Fibroblast of skin of left biceps (primary cell): ENCODE data around the gene CENPE.

Experiments used
- DNase-seq, 2 experiments: peaks; one replicate each; pipeline ENCODE4 v3.0.0-alpha.2; 2013; ENCODE audit warnings: low read depth in 2 of 2

Gene CENPE

DNA sequence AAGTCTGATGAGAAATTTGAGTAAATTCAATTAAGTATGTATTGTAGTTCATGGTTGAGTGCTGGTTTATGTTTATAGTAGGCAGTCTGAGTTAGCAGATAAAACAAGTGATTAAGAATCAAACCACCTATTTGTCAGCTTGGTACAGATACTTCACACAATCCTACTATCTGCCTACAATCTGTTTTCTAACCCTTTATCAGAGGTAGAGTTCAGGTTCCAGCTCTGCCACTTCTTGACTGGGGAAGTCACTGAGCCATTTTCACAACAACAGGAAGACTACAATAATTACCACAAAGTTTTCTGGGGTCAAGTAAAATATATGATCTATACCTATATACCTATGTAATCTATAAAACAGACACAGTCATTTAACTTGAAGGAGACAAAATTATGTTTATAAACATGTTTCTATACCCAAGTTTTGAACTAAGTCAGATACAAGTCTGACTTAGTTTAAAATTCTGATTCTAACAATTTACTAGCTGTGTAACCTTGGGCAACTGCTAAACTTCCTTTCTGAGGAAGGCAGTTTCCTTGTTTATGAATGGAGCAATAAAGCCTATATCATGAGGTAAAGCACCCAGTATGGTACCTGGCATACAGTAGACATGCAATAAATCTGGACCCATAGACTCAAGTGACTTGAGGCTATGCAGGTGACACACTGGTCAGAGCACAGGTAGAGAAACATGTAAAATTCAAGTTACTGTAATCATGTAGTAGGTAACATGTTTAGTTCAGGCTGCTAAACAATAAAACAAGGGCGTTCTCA, 61.3 kb downstream of the CENPE start:
- no peak for DNase-seq

DNA sequence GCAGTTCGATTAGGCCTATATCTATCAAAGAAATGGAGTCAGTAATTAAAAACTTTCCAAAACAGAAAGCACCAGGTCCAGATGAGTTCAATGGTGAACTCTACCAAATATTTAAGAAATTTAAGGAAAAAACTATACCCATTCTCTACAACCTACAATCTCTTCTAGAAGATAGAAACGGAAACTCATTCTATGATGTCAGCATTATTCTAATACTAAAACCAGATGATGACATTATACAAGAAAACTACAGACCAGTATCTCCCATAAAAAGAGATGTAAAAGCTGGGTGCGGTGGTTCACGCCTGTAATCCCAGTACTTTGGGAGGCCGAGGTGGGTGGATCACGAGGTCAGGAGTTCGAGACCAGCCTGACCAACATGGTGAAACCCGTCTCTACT, 69.0 kb downstream of the CENPE start:
- DNase-seq = no peak

- DNase-seq = no peak
Observed at GRCh38 chr4:103126126-103126525, 72.0 kb downstream of the CENPE start.

DNA sequence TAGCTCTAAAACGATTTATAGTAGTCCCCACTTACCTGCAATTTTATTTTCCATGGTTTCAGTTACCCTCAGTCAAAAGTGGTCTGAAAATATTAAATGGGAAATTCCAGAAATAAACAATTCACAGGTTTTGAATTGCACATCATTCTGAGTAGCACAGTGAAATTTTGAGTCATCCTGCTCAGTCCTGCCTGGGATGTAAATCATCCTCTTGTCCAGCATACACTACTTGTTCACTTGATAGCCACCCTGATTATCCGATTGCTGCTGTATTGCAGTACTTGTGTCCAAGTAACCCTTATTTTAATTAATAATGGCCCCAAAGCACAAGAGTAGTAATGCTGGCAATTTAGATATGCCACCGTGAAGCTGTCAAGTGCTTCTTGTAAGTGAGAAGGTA, 75.0 kb downstream of the CENPE start:
- DNase-seq = no peak

GRCh38 chr4:103118166-103118565, 80.0 kb downstream of the CENPE start:
- peak; percentile 6 to 21 for DNase-seq

DNA sequence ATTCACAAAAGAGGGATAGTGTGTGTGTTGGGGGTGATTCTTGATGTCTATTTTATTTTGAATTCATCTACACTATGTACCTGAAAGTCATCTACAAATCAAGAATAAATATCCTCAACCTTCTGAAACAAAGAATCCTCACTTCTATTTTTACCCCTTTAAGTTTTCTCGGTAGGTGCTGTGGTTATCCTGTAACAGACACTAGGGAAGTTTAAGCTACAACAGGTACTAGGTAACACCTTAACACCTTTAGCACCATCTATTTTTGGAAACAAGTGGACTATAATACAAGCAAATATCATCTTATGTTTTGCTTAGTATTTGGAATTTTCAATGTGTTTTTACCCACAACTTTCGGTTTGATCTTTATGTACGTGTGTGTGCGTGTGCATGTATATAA, 86.5 kb downstream of the CENPE start:
- DNase-seq = no peak

GRCh38 chr4:103108542-103108941, 89.6 kb downstream of the CENPE start:
- no peak for DNase-seq

- no peak for DNase-seq
Observed at GRCh38 chr4:103105558-103106356, 92.4 kb downstream of the CENPE start.

GRCh38 chr4:103104886-103105285, 93.3 kb downstream of the CENPE start:
- DNase-seq = no peak

- DNase-seq = no peak
Observed at GRCh38 chr4:103100691-103101090, 97.5 kb downstream of the CENPE start.

DNA sequence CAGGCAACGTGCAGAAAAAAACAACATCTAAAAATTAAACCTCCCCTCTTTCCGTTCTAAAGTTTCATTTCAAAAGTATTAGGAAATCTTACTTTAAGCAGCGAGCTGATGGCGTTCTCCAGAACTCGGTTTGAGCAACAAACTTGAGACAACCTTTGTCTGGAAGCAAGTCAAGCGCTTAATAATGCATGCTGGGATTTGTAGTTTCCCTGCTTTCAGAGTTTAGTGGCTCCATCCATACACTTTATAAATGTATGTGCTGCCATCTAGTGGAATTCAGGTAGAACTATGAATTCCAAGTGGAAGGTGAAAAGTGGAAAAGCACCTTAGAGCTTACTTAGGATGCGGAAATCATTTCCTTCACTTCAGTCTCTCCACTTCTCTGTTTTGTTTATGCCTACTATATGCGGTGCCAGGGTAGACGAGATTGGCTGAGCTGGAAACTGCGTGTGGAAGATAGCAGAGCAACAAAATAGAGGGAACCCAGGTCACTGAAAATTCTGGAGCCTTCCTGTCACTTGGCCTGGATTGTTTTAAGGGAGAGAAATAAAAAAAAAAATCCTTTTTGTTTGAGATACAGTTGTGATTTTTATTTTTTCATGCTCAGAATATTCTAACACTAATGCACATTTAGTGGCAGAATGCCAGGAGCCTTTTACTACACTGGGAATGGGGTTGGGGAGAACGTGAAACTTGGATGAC, 98.3 kb downstream of the CENPE start, which contains the start of gene BDH2:
BDH2 (minus strand) TSS at position 144 of the 702 bp plus-strand sequence. CDS start 3,580 bp downstream, outside the sequence.
- peak; percentile 87 to 89 for DNase-seq

- DNase-seq = no peak
Observed at GRCh38 chr4:103098756-103099440, 99.2 kb downstream of the CENPE start.

DNA sequence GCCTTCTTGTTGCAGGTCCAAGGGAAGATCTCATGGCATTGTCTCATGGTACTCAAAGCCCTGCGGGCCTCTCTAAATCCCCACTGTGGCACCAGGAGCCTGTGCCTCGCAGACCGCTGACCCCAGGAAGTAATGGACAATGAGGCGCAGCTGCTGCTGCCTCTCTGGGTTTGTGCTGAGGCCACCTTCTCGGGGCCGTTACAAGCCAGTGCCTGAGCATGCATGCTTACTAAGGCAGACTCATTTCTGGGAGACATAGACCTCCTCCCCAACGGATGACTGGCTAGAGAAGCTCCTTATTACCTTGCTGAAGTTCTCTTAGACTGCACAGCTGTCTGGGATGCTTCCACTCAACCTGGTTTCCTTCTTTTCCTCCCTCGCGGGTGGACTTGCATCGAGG, 99.8 kb downstream of the CENPE start:
- DNase-seq = no peak

- no peak for DNase-seq
Observed at GRCh38 chr4:103097112-103097511, 101.0 kb downstream of the CENPE start.

GRCh38 chr4:103095080-103095479, 103.1 kb downstream of the CENPE start:
- DNase-seq = no peak

DNA sequence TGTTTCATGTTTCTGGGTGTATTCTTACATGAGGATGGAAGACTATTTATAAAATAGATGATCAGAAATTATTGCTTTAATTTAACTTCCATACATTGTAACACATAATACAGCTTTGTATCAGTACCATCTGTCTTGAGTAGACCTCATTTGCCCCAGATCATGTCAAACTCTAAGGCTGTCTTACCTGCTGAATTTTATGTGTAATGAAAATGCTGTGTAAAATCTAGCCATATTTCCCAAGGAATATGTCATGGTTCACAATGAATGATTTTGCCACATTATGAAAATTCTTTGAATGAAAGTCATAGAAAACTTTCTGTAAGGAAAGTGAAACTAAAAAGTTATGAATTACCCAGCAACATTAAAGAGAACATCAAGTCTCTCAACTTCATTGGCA, 105.9 kb downstream of the CENPE start:
- DNase-seq = no peak

DNA sequence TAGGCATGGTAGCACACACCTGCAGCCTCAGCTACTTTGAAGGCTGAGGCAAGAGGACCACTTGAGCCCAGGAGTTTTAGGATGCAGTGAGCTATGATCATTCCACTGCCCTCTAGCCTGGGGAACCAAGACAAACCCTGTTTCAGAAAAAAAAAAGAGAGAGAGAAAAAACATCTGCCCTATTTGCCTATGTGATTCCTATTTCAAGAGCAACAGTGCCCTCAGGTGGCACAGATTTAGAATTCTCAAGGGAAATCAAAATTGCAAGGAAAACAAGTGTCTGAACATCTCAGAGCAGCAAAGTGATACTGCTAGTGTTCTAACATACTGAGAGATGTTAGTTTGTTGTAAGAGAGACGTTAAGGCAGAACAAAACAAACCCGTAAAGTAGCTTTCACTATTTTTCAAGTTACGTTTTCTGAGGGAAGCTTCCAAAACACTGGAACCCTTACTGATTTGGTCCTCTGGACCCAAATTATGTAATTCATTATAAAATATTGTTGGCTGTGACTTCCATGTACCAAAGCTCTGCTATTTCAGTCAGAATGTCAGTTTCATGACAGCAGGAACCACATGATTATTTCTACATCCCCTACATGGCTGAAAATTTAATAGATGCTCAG, 106.4 kb downstream of the CENPE start:
- peak; percentile 24 to 25 for DNase-seq

- DNase-seq = no peak
Observed at GRCh38 chr4:103089481-103089880, 108.7 kb downstream of the CENPE start.

GRCh38 chr4:103086551-103086950, 111.6 kb downstream of the CENPE start:
- DNase-seq = no peak

DNA sequence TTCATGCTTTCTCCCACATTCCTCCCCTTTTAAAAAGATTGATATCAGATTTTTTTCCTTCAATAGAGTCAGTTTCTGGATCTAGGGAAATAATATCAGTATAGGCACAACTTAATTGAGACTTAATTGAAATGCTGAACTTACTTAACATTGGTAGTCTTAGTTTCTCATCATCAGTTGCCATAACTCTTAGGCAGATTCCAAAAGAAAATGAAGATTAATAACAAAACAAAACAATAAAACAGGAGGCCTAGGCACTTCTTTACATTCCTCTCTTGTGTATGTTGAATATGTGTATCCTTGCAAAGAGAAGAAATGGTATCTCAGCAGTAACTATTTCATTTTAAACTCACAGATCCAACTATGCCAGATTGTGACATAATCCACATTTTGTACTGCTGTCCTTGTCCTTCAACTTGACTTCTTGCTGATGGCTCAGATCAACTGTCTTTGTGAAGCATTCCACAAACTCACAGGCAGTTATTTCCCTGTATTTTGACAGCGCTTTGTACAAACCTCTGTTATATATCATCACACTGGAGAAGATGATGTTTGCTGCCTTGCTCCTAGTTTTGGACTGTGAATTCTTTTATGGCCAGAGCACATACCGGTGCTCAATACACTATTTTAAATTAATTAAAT, 112.5 kb downstream of the CENPE start:
- no peak for DNase-seq

- no peak for DNase-seq
Observed at GRCh38 chr4:103079621-103080020, 118.5 kb downstream of the CENPE start.
